GM18511 (cell line): Measurements from ENCODE around the gene FIG4.
A peak's percentile ranks its signal among the peaks of the same experiment; 100 is the strongest.
"Not testable (repeated sequence)": the region's sequence is repeated elsewhere in the genome, so short reads cannot be mapped to it uniquely, and the experiment has no call there.

Source experiments
- ATAC-seq: cut with Tn5 transposase; IDR thresholded peaks from one replicate; pipeline ENCODE4 v1.9.1; 2021; ENCODE audit warnings: mild to moderate bottlenecking, moderate library complexity; ENCODE audit not compliant: unreplicated experiment

The FIG4 gene

GRCh38 chr6:109690737-109691621, at the start of gene FIG4, which contains the start of gene AK9:
FIG4 (plus strand) TSS chr6:109691296; CDS start chr6:109691436, 140 bp downstream.
AK9 (minus strand) TSS chr6:109691202; CDS start chr6:109675745, 15,457 bp downstream.
- peak; percentile 96 for ATAC-seq

DNA sequence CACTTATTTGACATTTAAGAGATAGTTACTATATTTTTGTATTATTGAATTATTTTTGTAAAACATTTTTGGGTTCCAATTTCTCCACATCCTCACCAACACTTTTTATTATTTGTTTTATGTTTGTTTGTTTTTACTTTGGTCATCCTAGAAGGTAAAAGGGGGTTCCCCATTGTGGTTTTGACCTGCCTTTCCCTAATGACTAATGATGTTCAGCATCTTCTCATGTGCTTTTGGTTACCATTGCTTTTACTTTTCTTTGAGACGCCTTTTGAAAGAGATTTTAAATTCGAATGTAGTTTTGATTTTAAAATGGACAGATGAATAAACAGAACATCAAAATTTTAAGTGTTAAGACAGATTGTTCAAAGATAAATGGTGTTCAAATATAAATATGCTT, 47.0 kb upstream of the FIG4 start:
- ATAC-seq: no peak

DNA sequence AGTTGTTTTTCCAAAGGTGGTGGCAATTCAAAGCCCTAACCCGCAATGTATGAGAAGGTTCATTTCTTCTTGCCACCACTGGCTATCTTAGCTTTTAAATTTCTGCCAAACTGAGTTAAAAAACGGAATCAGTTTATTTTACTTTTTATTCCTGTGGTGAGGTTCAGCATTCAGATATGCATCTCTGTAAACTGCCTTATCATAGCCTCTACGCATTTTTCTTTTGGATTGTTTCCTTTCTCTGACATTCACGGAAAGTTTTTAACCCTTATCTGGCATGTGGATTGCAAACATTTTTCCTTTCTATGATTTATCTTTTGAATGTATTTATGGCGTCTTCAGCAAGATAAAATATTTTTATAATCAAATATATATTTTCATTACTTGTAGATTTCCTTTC, 37.8 kb upstream of the FIG4 start:
- no peak for ATAC-seq

DNA sequence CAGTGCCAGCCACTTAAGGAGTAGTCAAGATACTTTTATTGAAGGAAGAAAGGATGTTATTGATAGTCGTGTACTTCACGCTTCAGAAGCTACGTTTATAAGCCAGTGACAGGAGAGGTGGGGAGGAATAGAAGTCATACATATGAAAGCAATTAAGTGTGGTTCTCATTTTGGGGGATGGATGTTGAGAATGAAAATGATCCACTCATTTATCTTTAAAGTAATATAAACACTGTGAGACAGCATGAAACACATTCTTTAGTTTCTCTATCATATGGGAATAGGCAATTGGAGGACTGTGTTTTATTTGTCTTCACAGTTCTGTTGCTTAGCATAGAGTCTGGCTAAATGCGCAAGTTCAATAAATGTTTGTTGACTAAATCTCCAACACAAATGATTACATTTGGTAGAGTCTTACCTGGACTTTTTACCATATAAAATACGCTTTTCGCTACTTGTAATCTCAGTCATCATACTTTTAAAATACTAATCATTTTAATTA, 35.3 kb upstream of the FIG4 start:
- no peak for ATAC-seq

GRCh38 chr6:109660526-109661320, 30.4 kb upstream of the FIG4 start:
- no peak for ATAC-seq

DNA sequence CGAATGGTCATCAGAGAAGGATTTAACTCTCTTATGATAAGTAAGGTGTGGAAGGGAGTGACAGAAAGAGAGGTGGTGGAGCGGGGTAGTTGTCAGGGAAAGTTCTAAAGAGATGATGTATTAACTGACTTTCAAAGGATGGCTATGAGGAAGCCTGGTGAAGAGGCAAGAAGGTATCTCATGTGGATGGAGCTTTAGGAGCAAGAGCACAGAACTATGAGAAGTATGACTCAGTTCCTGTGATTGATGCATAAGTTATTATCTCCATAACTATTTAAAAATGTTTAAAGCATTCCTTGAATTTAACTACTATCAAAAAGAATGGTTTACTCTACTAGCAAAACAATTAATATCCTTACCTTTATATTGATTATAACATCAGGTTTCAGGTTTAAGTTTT, 28.9 kb upstream of the FIG4 start:
- ATAC-seq: no peak

DNA sequence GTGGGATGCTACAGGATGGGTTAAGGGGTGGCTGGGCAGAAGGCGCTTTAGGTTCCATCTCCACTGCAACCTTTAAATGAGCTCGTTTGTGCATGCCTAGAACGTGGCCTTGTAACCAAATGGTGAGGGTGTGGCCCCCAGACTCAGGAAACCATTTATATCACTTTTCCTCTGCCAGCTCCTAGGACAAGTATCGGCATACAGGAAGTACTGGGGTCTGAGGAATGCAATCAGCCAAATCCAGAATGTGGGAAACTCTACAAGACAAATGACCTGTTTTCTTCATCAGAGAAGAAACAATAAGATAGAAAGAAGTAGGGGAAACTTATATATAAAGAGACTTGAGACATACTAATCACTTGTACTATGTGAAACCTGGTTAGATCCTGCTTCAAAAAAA, 21.3 kb upstream of the FIG4 start:
- no peak for ATAC-seq

- no peak for ATAC-seq
Observed at GRCh38 chr6:109671733-109672132, 19.4 kb upstream of the FIG4 start.

DNA sequence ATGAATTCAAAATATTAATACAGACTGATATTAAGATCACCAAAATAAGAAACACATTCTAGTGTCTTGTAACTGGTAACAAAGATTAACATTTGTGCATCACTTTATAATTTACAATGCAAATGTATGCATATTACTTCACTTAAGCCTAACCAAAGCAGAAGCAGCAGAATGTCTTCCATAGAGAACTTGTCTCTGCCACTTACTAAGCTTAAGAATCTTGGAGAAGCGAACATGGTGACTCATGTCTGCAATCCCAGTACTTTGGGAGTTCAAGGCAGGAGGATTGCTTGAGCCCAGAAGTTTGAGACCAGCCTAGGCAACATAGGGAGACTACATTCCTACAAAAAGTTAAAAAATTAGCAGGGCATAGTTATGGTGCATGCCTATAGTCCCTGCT, 18.9 kb upstream of the FIG4 start:
- ATAC-seq: no peak

- ATAC-seq: no peak
Observed at GRCh38 chr6:109672839-109673238, 18.3 kb upstream of the FIG4 start.

DNA sequence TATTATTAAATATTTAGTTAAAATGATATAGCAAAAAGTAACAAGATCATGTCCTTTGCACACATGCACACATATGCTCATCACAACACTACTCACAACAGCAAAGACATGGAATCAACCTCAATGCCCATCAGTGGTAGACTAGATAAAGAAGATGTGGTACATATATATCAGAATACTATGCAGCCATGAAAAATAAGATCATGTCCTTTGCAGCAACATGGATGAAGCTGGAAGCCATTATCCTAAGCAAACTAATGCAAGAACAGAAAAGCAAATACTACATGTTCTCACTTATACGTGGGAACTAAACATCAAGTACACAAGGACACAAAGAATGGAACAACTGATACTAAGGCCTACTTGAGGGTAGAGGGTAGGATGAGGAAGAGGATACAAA, 14.4 kb upstream of the FIG4 start:
- ATAC-seq: no peak

DNA sequence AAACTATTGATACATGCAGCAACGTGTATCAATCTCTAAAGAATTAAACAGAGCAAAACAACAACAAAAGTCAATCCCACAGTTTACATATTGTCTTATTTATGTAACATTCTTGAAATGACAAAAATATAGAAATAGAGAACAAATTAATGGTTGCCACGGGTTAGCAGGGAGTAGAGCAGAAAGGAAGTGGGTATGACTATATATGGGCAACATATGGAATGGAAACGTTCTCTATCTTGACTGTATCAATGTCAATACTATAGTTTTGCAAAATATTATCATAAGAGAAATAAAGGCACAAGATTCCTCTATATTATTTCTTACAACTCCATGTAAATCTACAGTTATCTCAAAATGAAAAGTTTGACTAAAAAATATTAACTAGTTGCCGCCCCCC, 12.9 kb upstream of the FIG4 start:
- ATAC-seq: no peak

GRCh38 chr6:109678661-109679505, 12.2 kb upstream of the FIG4 start:
- ATAC-seq: not testable (repeated sequence)

DNA sequence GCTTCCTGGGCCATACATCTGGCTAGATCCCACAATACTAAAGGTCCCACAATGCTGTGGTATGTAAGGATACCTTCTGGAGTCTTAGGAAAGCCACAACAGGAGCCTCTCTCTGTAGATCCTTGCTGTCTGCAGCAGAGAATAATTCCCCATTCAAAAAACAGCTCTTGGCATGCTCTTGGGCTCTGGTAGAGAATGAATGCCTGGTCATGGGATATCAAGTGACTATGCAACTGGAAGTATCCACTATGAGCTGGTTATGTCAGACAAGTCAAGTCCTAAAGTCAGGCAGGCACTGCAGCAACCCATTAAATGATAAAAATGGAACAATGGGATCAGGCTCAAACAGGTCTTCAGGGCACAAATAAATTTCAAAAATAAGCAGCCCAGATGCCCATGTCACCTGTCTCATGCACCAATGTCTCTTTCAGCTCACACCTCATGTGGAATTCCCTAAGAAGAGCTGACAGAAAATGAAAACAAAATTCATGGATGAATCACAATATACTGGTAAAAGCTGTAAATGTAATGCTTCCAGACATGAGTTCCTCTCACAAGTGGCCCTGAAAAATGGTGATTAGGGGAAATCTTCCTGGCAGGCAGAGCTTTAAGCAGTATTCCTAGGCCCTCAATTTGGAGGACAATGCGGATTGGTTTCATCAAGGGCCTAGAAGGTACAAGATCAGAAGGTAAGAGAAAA, 4.4 kb upstream of the FIG4 start:
- no peak for ATAC-seq

GRCh38 chr6:109687271-109687761, 3.8 kb upstream of the FIG4 start:
- ATAC-seq: no peak

DNA sequence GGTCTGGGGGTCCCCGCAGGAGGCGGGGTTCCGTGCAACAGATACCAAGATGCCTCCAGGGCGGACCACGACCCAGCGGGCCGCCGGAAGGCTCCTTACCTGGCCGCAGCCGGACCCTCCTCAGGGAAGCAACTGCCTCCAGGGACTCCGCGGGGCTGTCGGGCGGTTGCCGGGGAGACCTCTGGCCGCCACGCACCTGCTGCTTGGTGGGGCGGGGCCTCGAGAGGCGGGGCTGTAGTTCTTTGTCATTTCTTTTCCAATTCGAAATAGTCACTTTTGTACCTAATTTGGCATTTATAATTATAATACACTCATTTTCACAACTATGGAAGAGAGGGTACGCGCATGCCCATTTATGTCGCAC, 741 bp upstream of the FIG4 start:
- peak; percentile 44 for ATAC-seq

GRCh38 chr6:109693111-109693510, 2.0 kb downstream of the FIG4 start:
- ATAC-seq: peak; percentile 38

- no peak for ATAC-seq
Observed at GRCh38 chr6:109695468-109695867, 4.4 kb downstream of the FIG4 start.

- ATAC-seq: no peak
Observed at GRCh38 chr6:109696355-109696754, 5.3 kb downstream of the FIG4 start.

GRCh38 chr6:109701221-109701620, 10.1 kb downstream of the FIG4 start:
- ATAC-seq: no peak
